HG03378 (cell line): Measurements from ENCODE around the gene SENP1.

ENCODE experiments used
- ATAC-seq: cut with Tn5 transposase; IDR thresholded peaks from one replicate; pipeline ENCODE4 v1.9.1; 2021; ENCODE audit warnings: mild to moderate bottlenecking, moderate library complexity; ENCODE audit not compliant: unreplicated experiment

SENP1 gene

GRCh38 chr12:48002414-48002730, 103.5 kb downstream of the SENP1 start:
- ATAC-seq: no peak

- no peak for ATAC-seq
Observed at GRCh38 chr12:48001505-48002413, 104.1 kb downstream of the SENP1 start.

- no peak for ATAC-seq
Observed at GRCh38 chr12:48000878-48001504, 104.9 kb downstream of the SENP1 start.

- no peak for ATAC-seq
Observed at GRCh38 chr12:47999816-48000215, 106.1 kb downstream of the SENP1 start.

- no peak for ATAC-seq
Observed at GRCh38 chr12:47997321-47997720, 108.6 kb downstream of the SENP1 start.

- no peak for ATAC-seq
Observed at GRCh38 chr12:47995981-47996401, 109.9 kb downstream of the SENP1 start.

- no peak for ATAC-seq
Observed at GRCh38 chr12:47993491-47993890, 112.4 kb downstream of the SENP1 start.
